Measurements from ENCODE around the gene SORCS2. TPM values are rescaled to one million over a fixed set of nuclear protein-coding genes. Genes with fewer than 3 reads are reported as not detected.

Gene SORCS2
- total and polyA plus RNA-seq, 2 of the 8 experiments (the other 6 are each of a cell fraction or from before 2014, with no cell fraction given) = 0.36 to 1.8 TPM

- TF ChIP-seq CHD7 (IDR thresholded peaks at IDR 0.05; ENCODE audit: insufficient replicate concordance, low read length) = no peak
- no peak for TF ChIP-seq FOSL1 (IDR thresholded peaks at IDR 0.05; ENCODE audit: insufficient read depth, low read depth, low read length)
These were observed 432.7 kb downstream of the SORCS2 start (continued) for GRCh38 chr4:7625071-7625470.
